ENCODE data around the gene SEZ6. TPM values are rescaled to one million over a fixed set of nuclear protein-coding genes. Genes with fewer than 3 reads are reported as not detected.
A peak's percentile ranks its signal among the peaks of the same experiment; 100 is the strongest.

The SEZ6 gene
- total RNA-seq, 2 donors from 2014 or later = 0.20 TPM; not detected in 1

- H3K4me3 Mint-ChIP-seq = no peak overlapping the region
- no peak for TF ChIP-seq CTCF (conservative IDR thresholded peaks at IDR 0.05)
- H3K9me3 Mint-ChIP-seq = no peaks in the 10 kb centered on the region
- Histone ChIP-seq H3K36me3 (ENCODE audit: control insufficient read depth, insufficient read depth, low read length) (peaks cover 23% of the 10 kb centered on the region), H3K4me3 (ENCODE audit: low read length) (peak overlapping the region; percentile 89), H3K9me3 (ENCODE audit: control insufficient read depth, low read length) (no peaks in the 10 kb centered on the region), H3K9ac (ENCODE audit: extremely low read depth, low read length, poor library complexity, severe bottlenecking) (peak overlapping the region; percentile 70), H3K27ac (ENCODE audit: low read depth, low read length) (peak overlapping the region; percentile 80), H3K27me3 (ENCODE audit: control insufficient read depth, insufficient read depth, low read length, poor library complexity, severe bottlenecking) (no peaks in the 10 kb centered on the region), H3K4me1 (ENCODE audit: control insufficient read depth, insufficient read depth, low read length) (peaks cover 9% of the 10 kb centered on the region)
- peak; percentile 91 for DNase-seq
- no peaks in the 10 kb centered on the region for H3K27me3 Mint-ChIP-seq (ENCODE audit: insufficient read depth)
- WGBS, 2 experiments (ENCODE audit: insufficient coverage in 1 of 2, insufficient read length in 1 of 2) = 0% methylated on average over 12 to 15 of the region's 15 CpGs
- peaks cover 37% of the 10 kb centered on the region for H3K36me3 Mint-ChIP-seq (ENCODE audit: low read depth)
- peaks cover 26% of the 10 kb centered on the region for H3K4me1 Mint-ChIP-seq
- peak overlapping the region; percentile 96 for H3K27ac Mint-ChIP-seq
Measured at GRCh38 chr17:28948873-28949184, 57.0 kb downstream of the SEZ6 start.

- H3K27ac Mint-ChIP-seq = peak overlapping the region; percentile 96
- WGBS, 2 experiments (ENCODE audit: insufficient coverage in 1 of 2, insufficient read length in 1 of 2) = 28 to 34% methylated on average over 3 to 4 of the region's 4 CpGs
- no peak overlapping the region for H3K4me3 Mint-ChIP-seq
Measured at GRCh38 chr17:28948342-28948741, 57.5 kb downstream of the SEZ6 start.

GRCh38 chr17:28947639-28948038 is 58.2 kb downstream of the SEZ6 start:
- H3K4me3 Mint-ChIP-seq = no peak overlapping the region
- Histone ChIP-seq H3K4me3 (ENCODE audit: low read length) (peak overlapping the region; percentile 89), H3K27ac (ENCODE audit: low read depth, low read length) (no peak overlapping the region), H3K9me3 (ENCODE audit: control insufficient read depth, low read length) (no peaks in the 10 kb centered on the region), H3K27me3 (ENCODE audit: control insufficient read depth, insufficient read depth, low read length, poor library complexity, severe bottlenecking) (no peaks in the 10 kb centered on the region), H3K4me1 (ENCODE audit: control insufficient read depth, insufficient read depth, low read length) (peaks cover 6% of the 10 kb centered on the region), H3K9ac (ENCODE audit: extremely low read depth, low read length, poor library complexity, severe bottlenecking) (peak overlapping the region; percentile 70), H3K36me3 (ENCODE audit: control insufficient read depth, insufficient read depth, low read length) (peaks cover 34% of the 10 kb centered on the region)
- H3K27me3 Mint-ChIP-seq (ENCODE audit: insufficient read depth) = no peaks in the 10 kb centered on the region
- no peaks in the 10 kb centered on the region for H3K9me3 Mint-ChIP-seq
- no peak for DNase-seq
- WGBS, 2 experiments (ENCODE audit: insufficient coverage in 1 of 2, insufficient read length in 1 of 2) = 75 to 80% methylated on average over 1 to 3 of the region's 3 CpGs
- H3K27ac Mint-ChIP-seq = peak overlapping the region; percentile 24
- no peak for TF ChIP-seq CTCF (conservative IDR thresholded peaks at IDR 0.05)
- peaks cover 48% of the 10 kb centered on the region for H3K36me3 Mint-ChIP-seq (ENCODE audit: low read depth)
- H3K4me1 Mint-ChIP-seq = peaks cover 24% of the 10 kb centered on the region

More at GRCh38 chr17:28948342-28948741, 57.5 kb downstream of the SEZ6 start:
- Histone ChIP-seq H3K4me1 (ENCODE audit: control insufficient read depth, insufficient read depth, low read length) (peaks cover 8% of the 10 kb centered on the region), H3K27ac (ENCODE audit: low read depth, low read length) (no peak overlapping the region), H3K4me3 (ENCODE audit: low read length) (peak overlapping the region; percentile 89), H3K9ac (ENCODE audit: extremely low read depth, low read length, poor library complexity, severe bottlenecking) (peak overlapping the region; percentile 70), H3K9me3 (ENCODE audit: control insufficient read depth, low read length) (no peaks in the 10 kb centered on the region), H3K27me3 (ENCODE audit: control insufficient read depth, insufficient read depth, low read length, poor library complexity, severe bottlenecking) (no peaks in the 10 kb centered on the region), H3K36me3 (ENCODE audit: control insufficient read depth, insufficient read depth, low read length) (peaks cover 28% of the 10 kb centered on the region)
- peaks cover 24% of the 10 kb centered on the region for H3K4me1 Mint-ChIP-seq
- H3K36me3 Mint-ChIP-seq (ENCODE audit: low read depth) = peaks cover 42% of the 10 kb centered on the region
- no peaks in the 10 kb centered on the region for H3K9me3 Mint-ChIP-seq
- DNase-seq = no peak
- no peak for TF ChIP-seq CTCF (conservative IDR thresholded peaks at IDR 0.05)
- no peaks in the 10 kb centered on the region for H3K27me3 Mint-ChIP-seq (ENCODE audit: insufficient read depth)

Data from endodermal cell (in vitro differentiated cells).